Erythroblast (primary cell): ENCODE measurements around the gene FAM151B.
"Not testable (repeated sequence)": the region's sequence is repeated elsewhere in the genome, so short reads cannot be mapped to it uniquely, and the experiment has no call there.

Experiments
- DNase-seq, 2 experiments: peaks; one replicate each; lab custom pipeline; 2025; lab: John Stamatoyannopoulos, UW
- GATA1 ChIP-seq: IDR thresholded peaks from 2 replicates; pipeline ENCODE4 v1.6.1; 2011; ENCODE audit warnings: low read depth, mild to moderate bottlenecking, control low read depth, low read length, moderate library complexity
- POLR2A ChIP-seq: IDR thresholded peaks from 2 replicates; pipeline ENCODE4 v1.6.1; 2011; ENCODE audit warnings: mild to moderate bottlenecking, low read length

Gene FAM151B

DNA sequence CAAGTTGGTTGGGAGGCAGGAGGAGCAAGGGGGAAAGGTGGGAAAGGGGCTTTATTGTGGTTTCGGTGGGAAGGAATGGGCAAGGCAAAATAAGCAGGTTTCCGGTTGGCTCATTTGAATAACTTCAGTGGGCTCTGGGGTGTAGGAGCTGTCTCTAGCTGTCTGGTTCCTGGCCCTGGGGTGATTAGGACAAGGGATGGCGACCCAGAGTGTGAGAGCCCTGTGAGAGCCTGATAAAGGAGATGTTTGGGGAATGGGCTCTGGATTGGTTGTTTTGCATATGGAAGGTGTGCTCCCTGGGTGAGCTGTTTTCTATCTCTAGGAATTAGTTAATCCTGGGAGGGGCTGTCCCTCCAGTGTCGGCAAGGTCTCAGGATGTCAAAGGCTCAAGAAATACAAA lies 66.7 kb downstream of the FAM151B start:
- no peak for DNase-seq
- TF ChIP-seq GATA1 (no peak), POLR2A (no peak)

DNA sequence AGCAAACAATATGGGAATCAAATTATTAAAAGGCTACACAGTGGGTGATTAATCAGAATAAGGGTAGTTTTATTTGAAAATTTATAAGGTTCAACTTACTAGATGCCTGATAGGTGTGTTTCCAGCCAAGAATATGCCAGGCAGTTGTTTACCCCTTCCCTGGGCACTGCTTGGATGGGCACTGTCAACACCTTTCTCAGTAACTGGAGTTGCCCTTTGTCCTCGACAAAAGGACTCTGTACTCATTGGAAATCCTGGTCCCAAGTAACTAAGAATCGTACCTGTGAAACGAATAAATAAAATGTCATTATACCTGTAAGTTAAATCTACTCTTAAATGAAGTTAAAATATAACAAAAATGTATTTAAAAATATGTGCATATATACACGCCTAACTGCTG lies 67.2 kb downstream of the FAM151B start:
- TF ChIP-seq POLR2A = no peak
- no peak for TF ChIP-seq GATA1
- no peak for DNase-seq

DNA sequence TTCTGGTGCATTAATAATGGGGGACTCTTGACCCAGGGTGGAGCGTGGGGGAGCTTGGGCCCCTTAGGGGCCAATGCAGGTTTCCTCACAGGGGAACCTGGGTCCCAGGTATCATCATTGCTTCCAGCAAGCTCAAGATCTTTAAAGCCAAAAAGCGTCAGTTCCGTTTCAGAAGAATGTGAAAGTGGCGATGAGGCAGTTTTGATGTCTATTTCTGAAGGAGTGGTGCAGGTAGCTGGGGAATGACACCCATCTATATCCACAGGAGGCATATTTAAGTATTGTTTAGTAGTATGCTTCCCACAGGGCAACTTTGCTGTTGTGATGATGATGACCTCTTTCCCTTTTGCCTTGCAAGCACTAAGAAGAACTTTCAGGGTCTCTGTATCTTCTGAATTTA lies 71.3 kb downstream of the FAM151B start:
- no peak for DNase-seq
- TF ChIP-seq GATA1 (no peak), POLR2A (no peak)

DNA sequence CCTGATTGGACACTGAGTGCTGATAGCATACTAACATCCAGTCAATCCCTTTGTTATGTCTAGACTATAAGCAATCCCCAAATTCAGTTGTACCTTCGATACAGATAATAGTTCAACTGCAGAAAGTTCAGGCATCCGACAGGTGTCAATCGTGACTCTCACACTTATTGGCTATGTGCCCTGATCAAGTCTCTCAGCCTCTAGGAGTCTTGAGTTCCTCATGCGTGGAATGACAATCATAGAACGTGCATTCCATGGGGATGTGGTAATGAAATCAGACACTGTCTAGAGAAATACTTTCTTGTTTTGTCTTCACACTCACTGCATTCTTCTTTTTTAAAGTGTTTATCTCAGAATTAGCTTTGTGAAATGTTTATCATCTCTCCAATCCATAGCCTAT lies 77.4 kb downstream of the FAM151B start:
- DNase-seq = no peak
- TF ChIP-seq GATA1 (no peak), POLR2A (no peak)

DNA sequence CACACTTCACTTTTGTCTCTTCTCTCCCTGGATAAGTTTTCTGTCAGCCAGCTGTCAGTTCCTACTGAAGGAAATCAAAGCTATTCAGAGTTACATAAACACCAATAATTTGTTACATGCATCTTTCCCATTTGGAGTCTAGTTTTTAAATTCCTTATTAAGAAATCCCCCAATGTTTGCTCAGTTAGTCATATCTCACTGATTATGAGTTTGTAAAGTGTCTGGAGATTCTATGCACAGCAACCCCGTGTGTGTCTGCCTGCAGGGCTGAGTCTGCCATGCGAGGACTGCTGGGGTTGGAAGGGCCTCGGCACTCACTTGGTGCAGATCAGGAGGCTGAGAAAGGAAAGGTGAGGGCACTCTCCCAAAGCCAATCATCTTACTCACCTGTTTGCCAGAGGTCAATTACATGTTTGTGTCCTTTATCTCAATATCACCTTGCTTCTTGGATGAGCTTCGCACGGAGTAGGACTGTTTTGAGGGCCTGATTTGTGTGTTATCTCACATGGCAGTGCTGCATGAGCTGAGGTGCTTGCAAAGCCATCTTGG lies 78.9 kb downstream of the FAM151B start:
- no peak for DNase-seq
- TF ChIP-seq POLR2A (no peak), GATA1 (no peak)

DNA sequence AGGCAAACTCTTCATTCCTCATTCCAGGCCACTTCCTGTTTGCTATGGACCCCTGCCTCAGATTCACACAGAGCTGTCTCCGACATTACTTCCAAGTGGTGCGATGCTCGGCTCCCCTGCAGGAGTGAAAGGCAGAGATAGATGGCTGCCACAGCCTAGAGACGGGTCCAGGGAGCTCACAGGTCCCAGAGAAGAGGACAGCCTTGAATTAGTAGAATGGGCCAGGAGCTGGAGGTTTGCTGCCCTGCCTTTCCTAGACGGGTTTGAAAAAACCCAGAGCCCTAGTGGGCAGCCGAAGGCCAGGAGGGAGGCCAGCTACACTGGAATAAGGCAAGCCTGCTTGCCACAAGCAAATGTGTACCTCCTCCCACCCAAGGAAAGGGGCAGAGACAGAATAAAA lies 80.4 kb downstream of the FAM151B start:
- DNase-seq = no peak
- no peak for TF ChIP-seq GATA1
- TF ChIP-seq POLR2A = no peak

DNA sequence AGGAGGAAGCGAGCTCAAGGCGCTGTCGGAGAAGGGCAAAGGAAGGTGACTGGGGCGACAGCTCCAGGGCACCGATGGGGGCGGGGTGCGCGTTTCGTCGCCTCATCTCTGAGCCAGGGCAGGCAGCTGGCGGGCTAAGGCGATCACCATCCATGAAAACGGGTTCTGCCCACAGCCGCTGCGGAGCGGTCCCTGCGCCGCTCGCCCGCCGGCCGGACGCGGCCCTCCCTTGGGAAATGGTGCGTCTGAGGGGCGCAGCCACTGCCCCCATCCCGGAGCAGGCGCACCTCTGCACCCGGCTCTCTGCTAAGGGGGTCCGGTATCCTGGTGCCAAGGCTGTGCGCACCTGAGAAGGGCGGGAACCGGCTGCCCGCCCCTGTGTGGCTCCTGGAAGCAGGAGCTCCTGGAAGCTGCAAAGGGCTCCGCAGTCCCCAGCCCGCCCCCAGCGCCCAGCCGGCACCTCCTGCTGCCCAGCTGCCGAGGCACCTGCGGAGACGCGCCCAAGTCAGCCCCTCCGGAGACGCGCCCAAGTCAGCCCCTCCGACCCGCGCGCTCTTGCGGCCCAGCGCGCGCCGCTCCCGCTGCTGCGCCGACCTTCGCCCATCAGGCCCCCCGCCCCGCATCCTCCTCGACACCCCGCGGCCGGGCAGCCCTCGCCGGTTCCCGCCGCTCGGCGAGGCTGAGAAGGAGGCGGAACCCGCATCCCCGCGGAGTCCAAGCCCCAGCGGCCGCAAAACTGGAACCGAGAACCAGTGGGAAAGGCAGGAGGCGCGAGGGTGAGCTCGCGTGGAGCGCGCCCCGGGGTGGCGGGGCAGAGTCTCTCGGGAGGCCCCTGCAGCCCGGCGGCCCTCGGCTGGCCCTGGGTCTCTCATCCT lies 81.4 kb downstream of the FAM151B start:
- no peak for TF ChIP-seq POLR2A
- no peak for TF ChIP-seq GATA1
- no peak for DNase-seq

DNA sequence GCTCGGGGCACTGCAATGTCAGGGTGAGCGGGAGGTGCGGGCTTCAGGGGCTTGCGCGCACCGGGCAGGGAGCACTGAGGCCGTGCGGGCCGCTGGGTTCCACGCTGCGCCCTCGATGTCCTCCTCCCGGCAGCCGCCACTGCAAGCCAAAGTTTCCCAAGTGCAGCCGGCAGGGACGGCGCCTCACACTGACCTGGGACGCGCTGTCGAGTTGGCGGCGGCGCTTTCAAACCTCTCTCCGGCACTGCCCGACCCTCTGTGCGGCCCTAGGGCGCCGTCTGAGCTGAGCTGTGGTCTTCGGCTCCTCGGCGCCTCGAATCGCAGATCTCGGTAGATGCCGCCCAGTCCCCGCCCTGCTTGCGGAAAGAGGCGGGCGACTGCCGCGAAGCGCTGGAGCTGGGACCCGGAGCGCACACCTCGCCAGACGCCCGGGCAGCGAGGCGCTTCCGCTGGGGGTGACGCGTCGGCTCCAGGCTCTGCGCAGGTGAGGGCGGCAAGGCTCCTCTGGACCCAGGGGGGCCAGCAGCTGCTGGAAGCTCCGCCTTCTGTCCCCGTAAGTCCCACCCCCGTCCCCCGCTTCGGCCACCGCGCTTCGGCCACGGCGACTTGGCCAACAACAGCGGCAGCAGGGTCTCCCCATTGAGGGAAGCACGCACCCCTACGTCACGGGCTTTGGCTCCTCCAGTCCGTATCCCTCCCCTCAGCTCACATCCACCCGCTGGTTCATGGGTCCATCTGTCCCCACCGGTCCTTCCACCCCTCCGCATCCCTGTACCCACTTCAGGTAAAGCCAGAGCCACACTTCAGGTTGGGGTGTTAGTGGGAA lies 82.3 kb downstream of the FAM151B start, which contains the start of gene ANKRD34B:
Gene ANKRD34B (minus strand): TSS at position 320 of the 826 bp plus-strand sequence. CDS start 10,261 bp downstream, outside the sequence.
- TF ChIP-seq POLR2A = no peak
- no peak for TF ChIP-seq GATA1
- peak; percentile 30 to 48 for DNase-seq

DNA sequence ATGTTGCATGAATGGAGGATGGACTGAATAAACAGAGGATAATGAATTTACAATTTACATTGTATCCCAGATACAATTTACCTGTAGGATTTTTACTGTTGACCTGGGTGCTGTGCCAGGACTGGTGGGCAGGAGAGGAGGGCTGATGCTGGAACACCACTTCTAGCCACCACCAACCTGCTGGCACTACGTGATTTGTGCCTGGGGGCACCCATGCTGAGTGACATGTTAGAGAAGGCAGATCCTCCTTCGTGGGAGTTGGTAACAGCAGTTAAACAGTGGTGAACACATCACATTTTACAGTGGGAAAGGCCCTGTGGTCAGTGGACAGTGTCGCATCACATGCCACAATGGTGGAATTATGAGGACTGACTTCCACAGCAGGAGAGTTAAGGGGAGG lies 85.2 kb downstream of the FAM151B start:
- DNase-seq = no peak
- TF ChIP-seq POLR2A (no peak), GATA1 (no peak)

DNA sequence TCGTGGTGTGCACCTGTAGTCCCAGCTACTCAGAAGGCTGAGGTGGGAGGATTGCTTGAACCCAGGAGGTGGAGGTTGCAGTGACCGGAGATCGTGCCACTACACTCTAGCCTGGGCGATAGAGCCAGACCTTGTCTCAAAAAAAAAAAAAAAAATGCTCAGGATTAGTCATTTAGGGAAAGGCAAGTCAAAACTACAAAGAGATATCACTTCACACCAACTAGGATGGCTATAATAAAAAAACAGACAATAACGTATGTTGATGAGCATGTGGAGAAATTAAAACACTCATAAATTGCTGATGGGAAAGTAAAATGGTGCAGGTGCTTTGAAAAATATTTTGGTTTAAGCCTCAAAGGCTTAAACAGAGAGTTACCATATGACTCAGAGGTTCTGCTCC lies 88.5 kb downstream of the FAM151B start:
- TF ChIP-seq GATA1 (no peak), POLR2A (no peak)

DNA sequence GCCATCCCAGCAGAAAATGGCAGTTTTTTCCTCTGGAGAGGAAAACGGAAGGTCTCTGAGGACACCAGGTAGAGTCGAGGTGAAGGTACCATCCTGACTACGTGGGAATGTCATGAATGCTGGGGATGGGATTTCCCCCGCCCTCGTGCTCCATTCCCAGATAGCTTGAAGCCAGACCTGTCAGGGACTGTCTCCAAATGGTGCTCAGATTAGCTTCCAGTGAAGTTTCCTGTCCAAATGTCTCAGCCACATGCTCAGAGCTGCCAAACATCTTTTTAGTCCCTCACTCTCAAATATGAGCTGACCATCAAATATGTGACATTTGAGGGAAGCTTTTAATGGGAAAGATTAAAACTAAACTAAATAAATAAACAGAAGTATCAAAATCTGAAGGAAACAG lies 89.8 kb downstream of the FAM151B start:
- DNase-seq = no peak
- no peak for TF ChIP-seq POLR2A
- no peak for TF ChIP-seq GATA1

More for the DNA sequence above, 88.5 kb downstream of the FAM151B start:
- no peak for DNase-seq

DNA sequence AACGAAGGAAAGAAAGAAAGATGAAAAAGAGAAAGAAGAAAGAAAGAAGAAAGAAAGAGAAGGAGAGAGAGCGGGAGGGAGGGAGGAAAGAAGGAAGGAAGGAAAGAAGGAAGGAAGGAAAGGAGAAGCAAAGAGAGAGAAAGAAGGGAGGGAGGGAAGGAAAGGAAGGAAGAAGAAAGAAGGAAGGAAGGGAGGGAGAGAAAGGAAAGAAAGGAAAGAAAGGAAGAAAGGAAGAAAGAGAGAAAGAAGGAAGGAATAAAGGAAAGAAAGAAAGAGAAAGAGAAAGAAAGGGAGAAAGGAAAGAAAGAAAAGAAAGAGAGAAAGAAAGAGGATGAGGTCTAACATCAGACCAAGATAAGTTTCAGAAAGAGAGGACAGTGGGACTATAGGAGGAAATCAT lies 91.2 kb downstream of the FAM151B start:
- TF ChIP-seq POLR2A (no peak), GATA1 (no peak)
- no peak for DNase-seq

DNA sequence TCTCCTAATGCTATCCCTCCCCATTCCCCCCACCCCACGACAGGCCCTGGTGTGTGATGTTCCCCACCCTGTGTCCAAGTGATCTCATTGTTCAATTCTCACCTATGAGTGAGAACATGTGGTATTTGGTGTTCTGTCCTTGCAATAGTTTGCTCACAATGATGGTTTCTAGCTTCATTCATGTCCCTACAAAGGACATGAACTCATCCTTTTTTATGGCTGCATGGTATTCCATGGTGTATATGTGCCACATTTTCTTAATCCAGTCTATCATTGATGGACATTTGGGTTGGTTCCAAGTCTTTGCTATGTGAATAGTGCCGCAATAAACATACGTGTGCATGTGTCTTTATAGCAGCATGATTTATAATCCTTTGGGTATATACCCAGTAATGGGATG lies 92.4 kb downstream of the FAM151B start:
- DNase-seq = not testable (repeated sequence)

DNA sequence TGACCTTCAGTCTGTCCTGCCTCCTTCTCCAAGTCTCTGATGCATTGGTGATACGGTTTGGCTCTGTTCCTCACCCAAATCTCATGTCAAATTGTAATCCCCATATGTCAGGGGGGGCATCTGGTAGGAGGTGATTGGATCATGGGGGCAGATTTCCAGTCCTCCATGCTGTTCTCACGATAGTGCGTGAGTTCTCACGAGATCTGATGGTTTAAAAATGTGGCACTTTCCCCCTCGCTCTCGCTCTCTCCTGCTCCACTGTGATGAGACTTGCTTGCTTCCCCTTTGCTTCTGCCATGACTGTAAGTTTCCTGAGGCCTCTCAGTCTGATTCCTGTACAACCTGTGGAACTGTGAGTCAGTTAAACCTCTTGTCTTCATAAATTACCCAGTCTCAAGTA lies 96.9 kb downstream of the FAM151B start:
- TF ChIP-seq GATA1 (no peak), POLR2A (no peak)
- no peak for DNase-seq
